Activated naive CD4-positive, alpha-beta T cell treated with anti-CD3 and anti-CD28 coated beads for 36 hours (primary cell): ENCODE measurements around the gene MCHR1. TPM values are rescaled to one million over a fixed set of nuclear protein-coding genes. Genes with fewer than 3 reads are reported as not detected.

Source experiments
- total RNA-seq, 2 experiments: library from RNA; stranded (reverse); gene quantifications; one replicate each; pipeline ENCODE4 v1.2.3, GENCODE V29; 2021

The MCHR1 gene
- total RNA-seq, 2 experiments from 2014 or later: not detected

Other genes with a start within 250 kb of the MCHR1 start
- gene MRTFA, start 42.8 kb upstream of the MCHR1 start, total RNA-seq: 10 to 100 TPM; 47.2 to 48.9 TPM
- 10 to 100 TPM; 23.0 to 24.6 TPM for gene SLC25A17, start 139.9 kb downstream of the MCHR1 start, total RNA-seq
- gene ST13, start 177.2 kb downstream of the MCHR1 start, total RNA-seq: 100 to 1,000 TPM; 240 to 254 TPM
- gene XPNPEP3, start 177.7 kb downstream of the MCHR1 start, total RNA-seq: 10 to 100 TPM; 15.7 to 19.6 TPM
- gene DNAJB7, start 182.6 kb downstream of the MCHR1 start, total RNA-seq: not detected